NCI-H2196 (cell line): ENCODE measurements around the gene MOXD1.

ENCODE experiments used
- DNase-seq: peaks from one replicate; lab custom pipeline; 2025; ENCODE audit not compliant: unreplicated experiment; lab: John Stamatoyannopoulos, UW

Gene MOXD1

GRCh38 chr6:132400883-132401617, at the start of gene MOXD1:
Gene MOXD1 (minus strand): TSS chr6:132401475. CDS start chr6:132401426, 49 bp downstream.
- no peak for DNase-seq

- no peak for DNase-seq
Observed at GRCh38 chr6:132446855-132447241, 45.6 kb upstream of the MOXD1 start.

- DNase-seq = no peak
Observed at GRCh38 chr6:132446141-132446854, 45.0 kb upstream of the MOXD1 start.

- no peak for DNase-seq
Observed at GRCh38 chr6:132445201-132445951, 44.1 kb upstream of the MOXD1 start.

- DNase-seq = no peak
Observed at GRCh38 chr6:132443206-132443605, 41.9 kb upstream of the MOXD1 start.

- no peak for DNase-seq
Observed at GRCh38 chr6:132430110-132430509, 28.8 kb upstream of the MOXD1 start.

GRCh38 chr6:132425176-132425575, 23.9 kb upstream of the MOXD1 start:
- DNase-seq = no peak

GRCh38 chr6:132423839-132424238, 22.6 kb upstream of the MOXD1 start:
- DNase-seq = no peak

GRCh38 chr6:132418235-132418965, 17.1 kb upstream of the MOXD1 start:
- no peak for DNase-seq

GRCh38 chr6:132414761-132415160, 13.5 kb upstream of the MOXD1 start:
- no peak for DNase-seq

- DNase-seq = no peak
Observed at GRCh38 chr6:132414322-132414721, 13.0 kb upstream of the MOXD1 start.

- DNase-seq = no peak
Observed at GRCh38 chr6:132413499-132413802, 12.2 kb upstream of the MOXD1 start.

- DNase-seq = no peak
Observed at GRCh38 chr6:132412656-132413498, 11.6 kb upstream of the MOXD1 start.

GRCh38 chr6:132411296-132411695, 10.0 kb upstream of the MOXD1 start:
- DNase-seq = no peak

- DNase-seq = no peak
Observed at GRCh38 chr6:132410830-132411229, 9.6 kb upstream of the MOXD1 start.

GRCh38 chr6:132405143-132405915, 4.1 kb upstream of the MOXD1 start:
- DNase-seq = no peak

GRCh38 chr6:132404736-132405135, 3.5 kb upstream of the MOXD1 start:
- DNase-seq = no peak

GRCh38 chr6:132404330-132404729, 3.1 kb upstream of the MOXD1 start:
- DNase-seq = no peak

- DNase-seq = no peak
Observed at GRCh38 chr6:132401618-132402285, 477 bp upstream of the MOXD1 start.
